ENCODE measurements around the gene BCAP31. TPM values are rescaled to one million over a fixed set of nuclear protein-coding genes. Genes with fewer than 3 reads are reported as not detected.
A peak's percentile ranks its signal among the peaks of the same experiment; 100 is the strongest.

Gene BCAP31
- total and polyA plus RNA-seq, 2 of the 13 experiments (the other 11 are each of a cell fraction or from before 2014, with no cell fraction given), result 139 to 178 TPM

GRCh38 chrX:153763989-153764755 is 40.0 kb upstream of the BCAP31 start, which contains the start of gene PLXNB3 (continued):
- TF ChIP-seq CCAR2 (optimal IDR thresholded peaks at IDR 0.05; ENCODE audit: low read depth, low read length) (no peak), ZNF44 (CRISPR knock-in tag; IDR thresholded peaks at IDR 0.05) (no peak), AKNA (CRISPR knock-in tag; IDR thresholded peaks at IDR 0.05; ENCODE audit: borderline replicate concordance) (no peak), NR2F2 (IDR thresholded peaks at IDR 0.05; ENCODE audit: borderline replicate concordance, low read depth) (no peak), SNAI1 (CRISPR knock-in tag; IDR thresholded peaks at IDR 0.05; ENCODE audit: borderline replicate concordance) (no peak), CBX1 (IDR thresholded peaks at IDR 0.05; ENCODE audit: low read depth) (no peak), FOXO4 (CRISPR knock-in tag; conservative IDR thresholded peaks at IDR 0.05) (no peak), ZNF530 (CRISPR knock-in tag; IDR thresholded peaks at IDR 0.05; ENCODE audit: low read depth) (no peak), FOXA1 (IDR thresholded peaks at IDR 0.05) (no peak), FOXA1 (CRISPR knock-in tag; IDR thresholded peaks at IDR 0.05) (no peak), PLRG1 (conservative IDR thresholded peaks at IDR 0.05) (no peak)
- TF ChIP-seq, protein P1, sequence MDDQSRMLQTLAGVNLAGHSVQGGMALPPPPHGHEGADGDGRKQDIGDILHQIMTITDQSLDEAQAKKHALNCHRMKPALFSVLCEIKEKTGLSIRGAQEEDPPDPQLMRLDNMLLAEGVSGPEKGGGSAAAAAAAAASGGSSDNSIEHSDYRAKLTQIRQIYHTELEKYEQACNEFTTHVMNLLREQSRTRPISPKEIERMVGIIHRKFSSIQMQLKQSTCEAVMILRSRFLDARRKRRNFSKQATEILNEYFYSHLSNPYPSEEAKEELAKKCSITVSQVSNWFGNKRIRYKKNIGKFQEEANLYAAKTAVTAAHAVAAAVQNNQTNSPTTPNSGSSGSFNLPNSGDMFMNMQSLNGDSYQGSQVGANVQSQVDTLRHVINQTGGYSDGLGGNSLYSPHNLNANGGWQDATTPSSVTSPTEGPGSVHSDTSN (CRISPR knock-in tag; IDR thresholded peaks at IDR 0.05; ENCODE audit: borderline replicate concordance), result no peak
- TF ChIP-seq, protein P2, sequence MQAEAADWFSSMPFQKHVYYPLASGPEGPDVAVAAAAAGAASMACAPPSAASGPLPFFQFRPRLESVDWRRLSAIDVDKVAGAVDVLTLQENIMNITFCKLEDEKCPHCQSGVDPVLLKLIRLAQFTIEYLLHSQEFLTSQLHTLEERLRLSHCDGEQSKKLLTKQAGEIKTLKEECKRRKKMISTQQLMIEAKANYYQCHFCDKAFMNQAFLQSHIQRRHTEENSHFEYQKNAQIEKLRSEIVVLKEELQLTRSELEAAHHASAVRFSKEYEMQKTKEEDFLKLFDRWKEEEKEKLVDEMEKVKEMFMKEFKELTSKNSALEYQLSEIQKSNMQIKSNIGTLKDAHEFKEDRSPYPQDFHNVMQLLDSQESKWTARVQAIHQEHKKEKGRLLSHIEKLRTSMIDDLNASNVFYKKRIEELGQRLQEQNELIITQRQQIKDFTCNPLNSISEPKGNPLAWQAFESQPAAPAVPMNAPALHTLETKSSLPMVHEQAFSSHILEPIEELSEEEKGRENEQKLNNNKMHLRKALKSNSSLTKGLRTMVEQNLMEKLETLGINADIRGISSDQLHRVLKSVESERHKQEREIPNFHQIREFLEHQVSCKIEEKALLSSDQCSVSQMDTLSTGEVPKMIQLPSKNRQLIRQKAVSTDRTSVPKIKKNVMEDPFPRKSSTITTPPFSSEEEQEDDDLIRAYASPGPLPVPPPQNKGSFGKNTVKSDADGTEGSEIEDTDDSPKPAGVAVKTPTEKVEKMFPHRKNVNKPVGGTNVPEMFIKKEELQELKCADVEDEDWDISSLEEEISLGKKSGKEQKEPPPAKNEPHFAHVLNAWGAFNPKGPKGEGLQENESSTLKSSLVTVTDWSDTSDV (CRISPR knock-in tag; IDR thresholded peaks at IDR 0.05), result no peak
- TF ChIP-seq, protein P3, sequence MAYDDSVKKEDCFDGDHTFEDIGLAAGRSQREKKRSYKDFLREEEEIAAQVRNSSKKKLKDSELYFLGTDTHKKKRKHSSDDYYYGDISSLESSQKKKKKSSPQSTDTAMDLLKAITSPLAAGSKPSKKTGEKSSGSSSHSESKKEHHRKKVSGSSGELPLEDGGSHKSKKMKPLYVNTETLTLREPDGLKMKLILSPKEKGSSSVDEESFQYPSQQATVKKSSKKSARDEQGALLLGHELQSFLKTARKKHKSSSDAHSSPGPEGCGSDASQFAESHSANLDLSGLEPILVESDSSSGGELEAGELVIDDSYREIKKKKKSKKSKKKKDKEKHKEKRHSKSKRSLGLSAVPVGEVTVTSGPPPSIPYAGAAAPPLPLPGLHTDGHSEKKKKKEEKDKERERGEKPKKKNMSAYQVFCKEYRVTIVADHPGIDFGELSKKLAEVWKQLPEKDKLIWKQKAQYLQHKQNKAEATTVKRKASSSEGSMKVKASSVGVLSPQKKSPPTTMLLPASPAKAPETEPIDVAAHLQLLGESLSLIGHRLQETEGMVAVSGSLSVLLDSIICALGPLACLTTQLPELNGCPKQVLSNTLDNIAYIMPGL (CRISPR knock-in tag; IDR thresholded peaks at IDR 0.05; ENCODE audit: borderline replicate concordance in 1 of 2, low read depth in 1 of 2), result peak; percentile 73 to 78

Data from HepG2 (cell line).